Right lobe of liver (tissue), 6 donors: ENCODE results near the gene MACO1. TPM values are rescaled to one million over a fixed set of nuclear protein-coding genes. Genes with fewer than 3 reads are reported as not detected.

Source experiments
- ATAC-seq, 4 donors: fragments of 200-7000 bp; cut with Tn5 transposase; one replicate each; pipeline ENCODE4 v1.9.1; 2020; ENCODE audit warnings: mild to moderate bottlenecking in 4 of 4, moderate library complexity in 4 of 4
- DNase-seq, 3 donors: peaks; one replicate each; pipeline ENCODE4 v3.0.0-alpha.2; 2020
- H3K27ac ChIP-seq, 3 donors: fragments of 200-600 bp; one replicate each; pipeline ENCODE4 v1.8.0; 2022
- H3K27me3 ChIP-seq, 2 donors: fragments of 200-600 bp; one replicate each; pipeline ENCODE4 v1.8.0; 2022
- H3K36me3 ChIP-seq, 4 donors: fragments of 200-600 bp; sonication (generic) in 1 of 4; one replicate each; pipeline versions ENCODE4 v1.5.1 to v1.8.0; 2017 to 2022; ENCODE audit warnings: control low read depth in 1 of 4
- H3K4me1 ChIP-seq, 4 donors: fragments of 200-600 bp; sonication (generic) in 1 of 4; one replicate each; pipeline versions ENCODE4 v1.5.1 to v1.8.0; 2017 to 2022; ENCODE audit warnings: control low read depth in 1 of 4
- H3K4me3 ChIP-seq, 3 donors: fragments of 200-600 bp; one replicate each; pipeline ENCODE4 v1.8.0; 2022
- H3K9me3 ChIP-seq, 4 donors: fragments of 200-600 bp; sonication (generic) in 1 of 4; one replicate each; pipeline versions ENCODE4 v1.5.1 to v1.8.0; 2017 to 2022; ENCODE audit warnings: control low read depth in 1 of 4
- POLR2A ChIP-seq: fragments of 450-650 bp; IDR thresholded peaks from one replicate; pipeline ENCODE4 v1.6.1; 2017; ENCODE audit warnings: antibody characterized with exemption, mild to moderate bottlenecking
- WGBS: methylation state at CpG from one replicate; pipeline ENCODE4 v1.1.6; 2018; ENCODE audit warnings: low coverage, low lambda C conversion rate; ENCODE audit not compliant: insufficient coverage; ENCODE audit errors: missing lambda C conversion rate; 5-methylcytosine and 5-hydroxymethylcytosine counted together
- intact Hi-C, 2 donors: fragments of 100-400 bp; cut with DNase I; formaldehyde crosslinking; loops; one replicate each; pipeline versions ENCODE4 v1.11.2 to v1.14.1; 2022
- total RNA-seq, 6 experiments: library from RNA; depleted of rRNA in 2 of 6; stranded (reverse); fragments of >200 nt in 2 of 6; fragmentation: NEBNext Ultra II Directional in 3 of 6; extraction: Animal tissue kit (Norgen Biotek cat#: 25700) in 3 of 6; gene quantifications; one replicate each; pipeline versions ENCODE4 v1.1.0 to v1.2.4, GENCODE V29; 2016 to 2023
- TF ChIP-seq, protein P1 (sequence below), 4 donors: fragments of 200-600 bp in 3 of 4; fragments of 450-650 bp in 1 of 4; IDR thresholded peaks; one replicate each; pipeline versions ENCODE4 v1.5.1 to v1.8.0; 2016 to 2022; ENCODE audit warnings: antibody characterized with exemption in 4 of 4, mild to moderate bottlenecking in 2 of 4
- donor health status: DM: no; HTN: yes; CAD: no.
- donor health status: DM: no; HTN: no; CAD: no.
- donor health status: DM: no; HTN: no; CAD: no.
- donor health status: DM: no; HTN: yes; CAD: no.
- donor health status: DM: no; HTN: yes; CAD: no.

The MACO1 gene
- total RNA-seq, 6 experiments from 2014 or later = 23.2 to 32.9 (median 27.2) TPM

GRCh38 chr1:25525361-25525688, 94.6 kb downstream of the MACO1 start:
- intact Hi-C loops = no loop called here
- Histone ChIP-seq H3K27ac (no peak overlapping the region), H3K4me1 (no peaks in the 10 kb centered on the region), H3K9me3 (no peaks in the 10 kb centered on the region), H3K4me3 (no peak overlapping the region), H3K27me3 (no peaks in the 10 kb centered on the region), H3K36me3 (no peaks in the 10 kb centered on the region)
- DNase-seq (no peak), ATAC-seq (no peak)
- 94% methylated on average over 4 of the region's 4 CpGs for WGBS
- TF ChIP-seq POLR2A = no peak

- WGBS = 70% methylated on average over 2 of the region's 2 CpGs
- H3K27me3 ChIP-seq = no peaks in the 10 kb centered on the region
- DNase-seq = no peak
These were observed 96.1 kb downstream of the MACO1 start for GRCh38 chr1:25526753-25527152.

GRCh38 chr1:25527226-25527846, 96.6 kb downstream of the MACO1 start:
- Histone ChIP-seq H3K4me1 (no peaks in the 10 kb centered on the region), H3K27ac (no peak overlapping the region), H3K36me3 (no peaks in the 10 kb centered on the region), H3K4me3 (no peak overlapping the region), H3K27me3 (no peaks in the 10 kb centered on the region), H3K9me3 (no peaks in the 10 kb centered on the region)
- TF ChIP-seq, protein P1, sequence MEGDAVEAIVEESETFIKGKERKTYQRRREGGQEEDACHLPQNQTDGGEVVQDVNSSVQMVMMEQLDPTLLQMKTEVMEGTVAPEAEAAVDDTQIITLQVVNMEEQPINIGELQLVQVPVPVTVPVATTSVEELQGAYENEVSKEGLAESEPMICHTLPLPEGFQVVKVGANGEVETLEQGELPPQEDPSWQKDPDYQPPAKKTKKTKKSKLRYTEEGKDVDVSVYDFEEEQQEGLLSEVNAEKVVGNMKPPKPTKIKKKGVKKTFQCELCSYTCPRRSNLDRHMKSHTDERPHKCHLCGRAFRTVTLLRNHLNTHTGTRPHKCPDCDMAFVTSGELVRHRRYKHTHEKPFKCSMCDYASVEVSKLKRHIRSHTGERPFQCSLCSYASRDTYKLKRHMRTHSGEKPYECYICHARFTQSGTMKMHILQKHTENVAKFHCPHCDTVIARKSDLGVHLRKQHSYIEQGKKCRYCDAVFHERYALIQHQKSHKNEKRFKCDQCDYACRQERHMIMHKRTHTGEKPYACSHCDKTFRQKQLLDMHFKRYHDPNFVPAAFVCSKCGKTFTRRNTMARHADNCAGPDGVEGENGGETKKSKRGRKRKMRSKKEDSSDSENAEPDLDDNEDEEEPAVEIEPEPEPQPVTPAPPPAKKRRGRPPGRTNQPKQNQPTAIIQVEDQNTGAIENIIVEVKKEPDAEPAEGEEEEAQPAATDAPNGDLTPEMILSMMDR (IDR thresholded peaks at IDR 0.05) = no peak
- TF ChIP-seq POLR2A = no peak
- ATAC-seq (no peak), DNase-seq (no peak)
- WGBS = 67% methylated on average over 9 of the region's 12 CpGs
- intact Hi-C loops = no loop called here

More at GRCh38 chr1:25526753-25527152, 96.1 kb downstream of the MACO1 start:
- no peaks in the 10 kb centered on the region for H3K4me1 ChIP-seq
- no peak overlapping the region for H3K4me3 ChIP-seq
- intact Hi-C loops = no loop called here
- TF ChIP-seq POLR2A = no peak
- TF ChIP-seq, protein P1 (IDR thresholded peaks at IDR 0.05) = no peak
- H3K9me3 ChIP-seq = no peaks in the 10 kb centered on the region
- no peaks in the 10 kb centered on the region for H3K36me3 ChIP-seq
- H3K27ac ChIP-seq = no peak overlapping the region
- no peak for ATAC-seq

DNA sequence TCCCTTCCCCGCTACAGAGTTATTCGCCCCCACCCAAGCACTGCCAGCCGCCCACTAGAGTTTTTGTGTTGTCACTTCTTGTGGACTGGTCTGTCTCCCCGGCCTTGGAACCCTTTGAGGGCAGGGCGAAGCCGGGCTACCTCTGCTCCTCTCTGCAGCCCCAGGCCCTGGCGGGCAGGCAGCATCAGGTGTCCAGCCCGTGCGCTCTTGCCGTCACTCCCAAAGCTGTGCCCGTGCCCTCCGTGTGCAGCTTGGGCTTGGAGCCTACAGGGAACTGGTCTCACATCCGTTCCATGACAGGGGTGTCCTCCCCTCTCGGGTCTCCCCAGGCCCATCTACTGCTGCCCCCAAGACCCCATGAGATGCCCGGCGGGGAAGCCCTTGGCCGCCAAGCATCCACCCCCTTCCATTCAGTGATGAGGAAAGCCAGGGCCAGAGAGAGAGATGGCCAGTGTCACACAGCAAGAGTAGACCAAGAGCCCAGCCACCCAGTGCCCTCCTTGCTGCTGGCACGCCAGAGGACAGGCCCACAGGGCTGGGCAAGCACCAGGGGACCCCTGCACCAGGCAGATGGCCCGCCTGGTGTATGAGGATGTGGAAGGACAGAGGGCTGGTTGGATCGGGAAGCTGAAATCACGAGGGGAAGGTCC, 97.4 kb downstream of the MACO1 start:
- no peaks in the 10 kb centered on the region for H3K27me3 ChIP-seq
- no peak for TF ChIP-seq POLR2A
- TF ChIP-seq, protein P1 (IDR thresholded peaks at IDR 0.05) = no peak
- no peak for ATAC-seq
- no peak for DNase-seq
- WGBS = 95% methylated on average over 7 of the region's 21 CpGs
- no peak overlapping the region for H3K27ac ChIP-seq
- H3K4me3 ChIP-seq = no peak overlapping the region
- H3K4me1 ChIP-seq = no peaks in the 10 kb centered on the region
- intact Hi-C loops = no loop called here
- no peaks in the 10 kb centered on the region for H3K9me3 ChIP-seq
- H3K36me3 ChIP-seq = no peaks in the 10 kb centered on the region

DNA sequence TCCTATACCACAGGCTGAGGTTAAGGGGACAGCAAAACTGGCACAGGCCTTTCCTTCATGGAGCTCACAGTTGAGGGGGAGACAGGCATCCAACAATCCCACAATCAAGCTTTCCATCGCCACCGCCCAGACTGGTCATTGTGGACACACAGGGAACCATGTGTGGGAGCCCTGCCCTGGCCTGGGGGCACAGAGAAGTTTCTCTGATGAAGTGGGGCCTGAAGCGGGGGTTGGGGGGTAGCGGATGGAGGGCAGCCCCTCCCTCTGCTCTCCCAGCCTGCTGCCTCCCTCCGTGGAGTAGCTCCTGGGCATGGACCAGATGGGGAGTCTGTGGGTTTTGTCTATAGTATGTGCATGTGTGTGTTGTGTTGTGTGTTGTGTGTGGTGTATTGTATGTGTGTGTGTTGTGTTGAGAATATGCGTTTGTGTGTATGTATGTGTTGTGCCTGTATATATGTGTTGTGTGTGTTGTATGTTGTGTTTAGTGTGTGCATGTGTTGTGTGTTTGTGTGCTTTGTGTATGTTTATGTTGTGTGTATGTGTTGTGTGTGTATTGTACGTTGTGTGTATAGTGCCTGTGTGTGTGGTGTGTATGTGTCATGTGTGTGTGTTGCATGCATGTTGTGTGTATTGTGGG, 98.3 kb downstream of the MACO1 start:
- 75% methylated on average over 2 of the region's 7 CpGs for WGBS
- DNase-seq (no peak), ATAC-seq (no peak)
- H3K9me3 ChIP-seq = no peaks in the 10 kb centered on the region
- H3K4me1 ChIP-seq = no peaks in the 10 kb centered on the region
- TF ChIP-seq, protein P1 (IDR thresholded peaks at IDR 0.05) = no peak
- no peak for TF ChIP-seq POLR2A
- intact Hi-C loops = no loop called here
- H3K27ac ChIP-seq = no peak overlapping the region
- no peaks in the 10 kb centered on the region for H3K36me3 ChIP-seq
- no peaks in the 10 kb centered on the region for H3K27me3 ChIP-seq
- H3K4me3 ChIP-seq = no peak overlapping the region
